Gastroesophageal sphincter (tissue), 4 donors: ENCODE measurements around the gene UXT. TPM values are rescaled to one million over a fixed set of nuclear protein-coding genes. Genes with fewer than 3 reads are reported as not detected.

ENCODE experiments used
- ATAC-seq: fragments of 150-250 bp; one replicate; pipeline ENCODE4 v1.9.1; 2016; ENCODE audit warnings: mild to moderate bottlenecking, moderate library complexity
- H3K27ac ChIP-seq, 4 donors: fragments of 200-600 bp; sonication (generic) in 3 of 4; 1 replicate in 3 of 4; 2 replicates in 1 of 4; pipeline ENCODE4 v1.5.1; 2016 to 2019
- H3K27me3 ChIP-seq: fragments of 200-600 bp; sonication (generic); one replicate; pipeline ENCODE4 v1.5.1; 2019
- H3K36me3 ChIP-seq, 2 donors: fragments of 200-600 bp; sonication (generic); one replicate each; pipeline ENCODE4 v1.5.1; 2019; ENCODE audit warnings: control low read depth in 1 of 2
- H3K4me1 ChIP-seq, 3 donors: fragments of 200-600 bp; sonication (generic); 1 replicate in 2 of 3; 2 replicates in 1 of 3; pipeline ENCODE4 v1.5.1; 2016 to 2019; ENCODE audit warnings: control low read depth in 2 of 3
- H3K4me3 ChIP-seq, 2 donors: fragments of 200-600 bp; sonication (generic); one replicate each; pipeline ENCODE4 v1.5.1; 2019; ENCODE audit warnings: mild to moderate bottlenecking in 1 of 2, moderate library complexity in 1 of 2
- H3K9me3 ChIP-seq, 3 donors: fragments of 200-600 bp; sonication (generic); one replicate each; pipeline ENCODE4 v1.5.1; 2017 to 2019; ENCODE audit warnings: control low read depth in 2 of 3
- CTCF ChIP-seq, 4 experiments: fragments of 200-600 bp in 2 of 4; fragments of 450-650 bp in 2 of 4; sonication (generic) in 1 of 4; IDR thresholded peaks; one replicate each; pipeline ENCODE4 v1.5.1; 2017 to 2019; ENCODE audit warnings: antibody characterized with exemption in 4 of 4, mild to moderate bottlenecking in 2 of 4, moderate library complexity in 2 of 4
- EP300 ChIP-seq: sonication (generic); formaldehyde crosslinking; IDR thresholded peaks from one replicate; pipeline ENCODE4 v1.6.1; 2017; ENCODE audit warnings: antibody characterized with exemption, mild to moderate bottlenecking
- POLR2A ChIP-seq, 2 donors: fragments of 450-650 bp; IDR thresholded peaks; one replicate each; pipeline ENCODE4 v1.6.1; 2017; ENCODE audit warnings: antibody characterized with exemption in 2 of 2, mild to moderate bottlenecking in 2 of 2, moderate library complexity in 1 of 2
- POLR2AphosphoS5 ChIP-seq: sonication (generic); formaldehyde crosslinking; IDR thresholded peaks from one replicate; pipeline ENCODE4 v1.6.1; 2017; ENCODE audit warnings: antibody characterized with exemption
- WGBS, 2 donors: methylation state at CpG; one replicate each; pipeline ENCODE4 v1.1.5; 2018; ENCODE audit warnings: low coverage in 1 of 2; 5-methylcytosine and 5-hydroxymethylcytosine counted together
- total RNA-seq, 4 donors: library from RNA; depleted of rRNA; stranded (reverse); fragments of >200 nt; gene quantifications; one replicate each; pipeline ENCODE4 v1.1.0, GENCODE V29; 2016

UXT gene
- total RNA-seq, 4 donors from 2014 or later: 66.5 to 112 (median 79.1) TPM

- TF ChIP-seq POLR2AphosphoS5 (no peak), EP300 (no peak), CTCF (IDR thresholded peaks at IDR 0.05) (no peak), POLR2A (IDR thresholded peaks at IDR 0.05) (no peak)
- Histone ChIP-seq H3K9me3 (no peaks in the 10 kb centered on the region), H3K27me3 (no peaks in the 10 kb centered on the region), H3K36me3 (peaks cover 0 to 20% of the 10 kb centered on the region in 2 donors), H3K27ac (peak overlapping the region; percentile 89 to 95 (median 91)), H3K4me3 (peak overlapping the region; percentile 74 to 96), H3K4me1 (peaks cover 0 to 26% (median 2%) of the 10 kb centered on the region in 3 donors)
- WGBS, 2 donors: 0 to 29% methylated on average over 4 to 7 of the region's 11 CpGs
- no peak for ATAC-seq
Observed at GRCh38 chrX:47649781-47650163, 9.2 kb downstream of the UXT start.

- 10 to 20% methylated on average over 1 to 5 of the region's 8 CpGs for WGBS, 2 donors
- H3K27ac ChIP-seq: peak overlapping the region in 2 of 4 donors; percentile 89 to 90
- H3K9me3 ChIP-seq: no peaks in the 10 kb centered on the region
Observed at GRCh38 chrX:47649271-47649670, 9.7 kb downstream of the UXT start.

GRCh38 chrX:47648376-47648775 is 10.6 kb downstream of the UXT start:
- ATAC-seq: no peak
- WGBS, 2 donors: 38 to 73% methylated on average over 1 to 2 of the region's 2 CpGs
- Histone ChIP-seq H3K4me3 (no peak overlapping the region), H3K4me1 (peaks cover 0 to 33% (median 2%) of the 10 kb centered on the region in 3 donors), H3K9me3 (no peaks in the 10 kb centered on the region), H3K27ac (no peak overlapping the region), H3K36me3 (peaks cover 0 to 9% of the 10 kb centered on the region in 2 donors), H3K27me3 (no peaks in the 10 kb centered on the region)
- TF ChIP-seq EP300 (no peak), POLR2AphosphoS5 (no peak), CTCF (IDR thresholded peaks at IDR 0.05) (no peak)

More at GRCh38 chrX:47649271-47649670, 9.7 kb downstream of the UXT start:
- peak overlapping the region; percentile 74 to 96 for H3K4me3 ChIP-seq
- H3K4me1 ChIP-seq: peaks cover 0 to 26% (median 2%) of the 10 kb centered on the region in 3 donors
- no peak for TF ChIP-seq POLR2A (IDR thresholded peaks at IDR 0.05)
- no peak for TF ChIP-seq EP300
- TF ChIP-seq CTCF (IDR thresholded peaks at IDR 0.05): no peak
- no peak for TF ChIP-seq POLR2AphosphoS5
- H3K36me3 ChIP-seq: peaks cover 0 to 18% of the 10 kb centered on the region in 2 donors
- ATAC-seq: no peak
- H3K27me3 ChIP-seq: no peaks in the 10 kb centered on the region

- ATAC-seq: no peak
- TF ChIP-seq POLR2A (IDR thresholded peaks at IDR 0.05): no peak
- no peak for TF ChIP-seq CTCF (IDR thresholded peaks at IDR 0.05)
- TF ChIP-seq EP300: no peak
- TF ChIP-seq POLR2AphosphoS5: no peak
- WGBS, 2 donors: 74 to 95% methylated on average over 3 to 6 of the region's 6 CpGs
- Histone ChIP-seq H3K4me1 (peaks cover 0 to 33% (median 2%) of the 10 kb centered on the region in 3 donors), H3K27ac (no peak overlapping the region), H3K27me3 (no peaks in the 10 kb centered on the region), H3K36me3 (no peaks in the 10 kb centered on the region), H3K4me3 (no peak overlapping the region), H3K9me3 (no peaks in the 10 kb centered on the region)
Observed at GRCh38 chrX:47646636-47647035, 12.3 kb downstream of the UXT start.

DNA sequence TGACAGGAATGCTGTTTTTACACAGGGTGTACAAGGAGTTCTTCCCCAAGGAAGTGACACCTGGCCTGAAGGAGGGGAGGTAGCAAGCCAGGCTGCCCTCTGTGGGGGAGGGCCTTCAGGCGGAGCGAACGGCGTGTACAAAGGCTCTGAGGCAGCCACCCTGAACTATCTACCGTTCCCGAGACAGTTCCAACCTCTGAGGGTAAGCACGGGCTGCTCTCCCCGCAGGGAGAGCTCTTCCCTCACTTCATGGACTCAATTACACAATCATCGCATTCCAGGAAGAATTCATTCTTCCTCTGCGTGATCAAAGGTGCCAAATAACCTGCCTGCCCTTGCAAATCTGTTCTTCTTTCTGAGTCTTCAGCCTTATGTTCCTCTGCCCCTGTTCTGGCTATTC is 13.4 kb downstream of the UXT start:
- WGBS, 2 donors: 66% methylated on average over 4 of the region's 10 CpGs; no CpG with 5 or more reads in 1 of the 2 donors
- ATAC-seq: no peak
- Histone ChIP-seq H3K4me1 (peaks cover 0 to 27% (median 2%) of the 10 kb centered on the region in 3 donors), H3K9me3 (no peaks in the 10 kb centered on the region), H3K27me3 (no peaks in the 10 kb centered on the region), H3K4me3 (no peak overlapping the region), H3K36me3 (peaks cover 0 to 10% of the 10 kb centered on the region in 2 donors), H3K27ac (peak overlapping the region in 1 of 4 donors; percentile 30)
- no peak for TF ChIP-seq CTCF (IDR thresholded peaks at IDR 0.05)
- TF ChIP-seq POLR2AphosphoS5: no peak
- no peak for TF ChIP-seq EP300
- TF ChIP-seq POLR2A (IDR thresholded peaks at IDR 0.05): no peak
